ENCODE measurements around the gene ECM2.

DNA sequence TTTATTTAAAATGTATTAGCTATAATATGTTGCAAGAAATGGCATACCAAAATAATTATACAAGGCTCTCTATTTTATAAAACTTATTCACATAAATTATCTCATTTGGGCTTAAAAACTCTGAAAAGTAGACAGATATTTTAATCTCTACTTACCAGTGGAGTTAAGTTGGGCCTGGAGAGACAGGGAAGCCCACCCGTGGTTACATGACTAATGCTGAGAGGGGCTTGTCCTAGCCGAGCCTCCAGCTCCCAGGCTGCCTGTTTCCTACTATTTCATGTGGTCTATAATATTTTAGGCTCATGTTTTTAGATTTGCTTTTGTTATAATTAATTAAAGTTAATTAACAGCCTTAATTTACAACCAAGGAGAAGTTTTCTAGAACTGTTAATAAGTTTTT, 32.6 kb downstream of the ECM2 start:
- TF ChIP-seq, protein P1, sequence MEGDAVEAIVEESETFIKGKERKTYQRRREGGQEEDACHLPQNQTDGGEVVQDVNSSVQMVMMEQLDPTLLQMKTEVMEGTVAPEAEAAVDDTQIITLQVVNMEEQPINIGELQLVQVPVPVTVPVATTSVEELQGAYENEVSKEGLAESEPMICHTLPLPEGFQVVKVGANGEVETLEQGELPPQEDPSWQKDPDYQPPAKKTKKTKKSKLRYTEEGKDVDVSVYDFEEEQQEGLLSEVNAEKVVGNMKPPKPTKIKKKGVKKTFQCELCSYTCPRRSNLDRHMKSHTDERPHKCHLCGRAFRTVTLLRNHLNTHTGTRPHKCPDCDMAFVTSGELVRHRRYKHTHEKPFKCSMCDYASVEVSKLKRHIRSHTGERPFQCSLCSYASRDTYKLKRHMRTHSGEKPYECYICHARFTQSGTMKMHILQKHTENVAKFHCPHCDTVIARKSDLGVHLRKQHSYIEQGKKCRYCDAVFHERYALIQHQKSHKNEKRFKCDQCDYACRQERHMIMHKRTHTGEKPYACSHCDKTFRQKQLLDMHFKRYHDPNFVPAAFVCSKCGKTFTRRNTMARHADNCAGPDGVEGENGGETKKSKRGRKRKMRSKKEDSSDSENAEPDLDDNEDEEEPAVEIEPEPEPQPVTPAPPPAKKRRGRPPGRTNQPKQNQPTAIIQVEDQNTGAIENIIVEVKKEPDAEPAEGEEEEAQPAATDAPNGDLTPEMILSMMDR (IDR thresholded peaks at IDR 0.05) = no peak
- no peak for TF ChIP-seq POLR2AphosphoS5 (IDR thresholded peaks at IDR 0.05)
- TF ChIP-seq POLR2A (IDR thresholded peaks at IDR 0.05) = no peak
